Left ventricle myocardium inferior (tissue), 1 donor: ENCODE results near the gene DIAPH3. TPM values are rescaled to one million over a fixed set of nuclear protein-coding genes. Genes with fewer than 3 reads are reported as not detected.

Experiments used
- DNase-seq: peaks from one replicate; pipeline ENCODE4 v3.0.0-alpha.2; 2020
- H3K27ac ChIP-seq: fragments of 200-600 bp; replicated peaks from 2 replicates; pipeline ENCODE4 v1.8.0; 2021
- H3K27me3 ChIP-seq: fragments of 200-600 bp; 2 replicates; pipeline ENCODE4 v1.8.0; 2021; ENCODE audit warnings: low read depth
- H3K36me3 ChIP-seq: fragments of 200-600 bp; 2 replicates; pipeline ENCODE4 v1.8.0; 2021
- H3K4me1 ChIP-seq: fragments of 200-600 bp; 2 replicates; pipeline ENCODE4 v1.8.0; 2021
- H3K4me3 ChIP-seq: fragments of 200-600 bp; 2 replicates; pipeline ENCODE4 v1.8.0; 2021; ENCODE audit warnings: mild to moderate bottlenecking, moderate library complexity
- H3K9me3 ChIP-seq: fragments of 200-600 bp; replicated peaks from 2 replicates; pipeline ENCODE4 v1.8.0; 2021
- intact Hi-C: fragments of 100-400 bp; cut with micrococcal nuclease; formaldehyde crosslinking; loops from one replicate; pipeline ENCODE4 v1.11.0; 2022
- total RNA-seq: library from RNA; stranded (reverse); fragmentation: NEBNext Ultra II Directional; extraction: Animal tissue kit (Norgen Biotek cat#: 25700); gene quantifications from one replicate; pipeline ENCODE4 v1.2.1, GENCODE V29; 2021
- TF ChIP-seq, protein P1 (sequence below): fragments of 200-600 bp; IDR thresholded peaks from 2 replicates; pipeline ENCODE4 v1.8.0; 2021; ENCODE audit warnings: antibody characterized with exemption, mild to moderate bottlenecking, borderline replicate concordance
- donor health status: DM: no; HTN: yes; CAD: no; lungs with severe emphysema.

DIAPH3 gene
- total RNA-seq, 1 donor from 2014 or later: 0.25 TPM

DNA sequence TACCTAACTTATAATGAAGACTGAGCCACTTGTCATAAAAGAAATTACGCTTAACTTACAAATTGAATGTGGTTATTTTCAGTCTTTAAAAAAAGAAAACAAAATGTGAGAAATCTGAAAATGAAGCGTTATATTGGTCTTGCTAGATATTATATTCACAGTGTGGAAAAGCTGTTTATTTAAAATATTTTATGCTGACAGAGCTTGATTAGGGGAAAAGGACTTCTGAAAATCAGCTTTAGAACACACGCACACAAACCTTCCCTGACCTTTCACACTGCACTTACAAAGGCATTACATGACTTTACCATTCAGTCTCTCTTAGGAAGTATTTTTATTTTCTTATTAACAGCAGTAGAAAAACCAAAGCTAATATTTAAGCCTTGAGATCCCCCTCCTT, 461.5 kb downstream of the DIAPH3 start:
- H3K27me3 ChIP-seq: no peaks in the 10 kb centered on the region
- no peak overlapping the region for H3K27ac ChIP-seq
- no peak overlapping the region for H3K4me3 ChIP-seq
- H3K36me3 ChIP-seq: no peaks in the 10 kb centered on the region
- intact Hi-C loops: no loop called here
- TF ChIP-seq, protein P1, sequence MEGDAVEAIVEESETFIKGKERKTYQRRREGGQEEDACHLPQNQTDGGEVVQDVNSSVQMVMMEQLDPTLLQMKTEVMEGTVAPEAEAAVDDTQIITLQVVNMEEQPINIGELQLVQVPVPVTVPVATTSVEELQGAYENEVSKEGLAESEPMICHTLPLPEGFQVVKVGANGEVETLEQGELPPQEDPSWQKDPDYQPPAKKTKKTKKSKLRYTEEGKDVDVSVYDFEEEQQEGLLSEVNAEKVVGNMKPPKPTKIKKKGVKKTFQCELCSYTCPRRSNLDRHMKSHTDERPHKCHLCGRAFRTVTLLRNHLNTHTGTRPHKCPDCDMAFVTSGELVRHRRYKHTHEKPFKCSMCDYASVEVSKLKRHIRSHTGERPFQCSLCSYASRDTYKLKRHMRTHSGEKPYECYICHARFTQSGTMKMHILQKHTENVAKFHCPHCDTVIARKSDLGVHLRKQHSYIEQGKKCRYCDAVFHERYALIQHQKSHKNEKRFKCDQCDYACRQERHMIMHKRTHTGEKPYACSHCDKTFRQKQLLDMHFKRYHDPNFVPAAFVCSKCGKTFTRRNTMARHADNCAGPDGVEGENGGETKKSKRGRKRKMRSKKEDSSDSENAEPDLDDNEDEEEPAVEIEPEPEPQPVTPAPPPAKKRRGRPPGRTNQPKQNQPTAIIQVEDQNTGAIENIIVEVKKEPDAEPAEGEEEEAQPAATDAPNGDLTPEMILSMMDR: no peak
- H3K4me1 ChIP-seq: no peaks in the 10 kb centered on the region
- no peak for DNase-seq
- no peaks in the 10 kb centered on the region for H3K9me3 ChIP-seq

DNA sequence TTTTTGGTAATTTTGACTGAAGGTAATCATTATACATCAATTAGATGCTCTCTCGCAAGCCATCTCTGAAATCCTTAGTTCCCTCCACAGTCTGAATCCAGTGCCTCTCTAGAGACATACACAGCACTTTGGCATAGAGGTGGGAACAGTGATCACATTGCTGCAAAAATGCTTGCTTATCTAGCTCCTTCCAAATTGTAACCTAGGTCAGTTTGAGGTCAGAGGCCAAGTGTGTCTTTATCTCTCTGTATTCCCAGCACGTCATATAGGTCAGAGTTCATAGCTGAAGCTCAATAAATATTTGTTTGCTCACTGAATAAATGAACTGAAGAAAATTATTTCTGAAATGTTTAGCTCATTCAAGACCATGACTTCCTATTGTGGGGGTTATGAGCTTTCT, 462.5 kb downstream of the DIAPH3 start:
- TF ChIP-seq, protein P1: no peak

DNA sequence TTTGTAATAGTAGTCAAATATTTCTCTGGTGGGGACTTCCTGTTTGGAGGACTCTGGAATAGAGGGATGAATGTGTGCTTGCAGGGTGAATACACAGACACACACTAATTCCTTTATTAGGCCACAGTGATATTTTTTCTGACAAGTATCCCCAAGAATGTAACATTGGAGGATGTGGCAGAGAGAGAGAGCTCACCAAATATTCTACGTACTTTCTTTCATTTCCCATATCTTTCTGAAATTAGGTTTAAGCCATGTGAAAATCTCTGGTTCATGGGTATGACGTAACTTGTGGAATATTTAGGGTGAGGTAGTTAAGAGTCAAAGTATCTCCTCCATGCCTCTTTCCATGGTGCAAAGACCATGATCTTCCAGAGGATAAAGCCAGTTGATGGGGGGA, 463.4 kb downstream of the DIAPH3 start:
- intact Hi-C loops: no loop called here
- no peaks in the 10 kb centered on the region for H3K36me3 ChIP-seq
- no peak overlapping the region for H3K4me3 ChIP-seq
- H3K27ac ChIP-seq: no peak overlapping the region
- no peak for DNase-seq
- H3K9me3 ChIP-seq: no peaks in the 10 kb centered on the region
- TF ChIP-seq, protein P1: no peak
- H3K27me3 ChIP-seq: no peaks in the 10 kb centered on the region
- H3K4me1 ChIP-seq: no peaks in the 10 kb centered on the region

More for the DNA sequence above, 462.5 kb downstream of the DIAPH3 start:
- intact Hi-C loops: no loop called here
- Histone ChIP-seq H3K9me3 (no peaks in the 10 kb centered on the region), H3K27me3 (no peaks in the 10 kb centered on the region), H3K36me3 (no peaks in the 10 kb centered on the region), H3K4me3 (no peak overlapping the region), H3K4me1 (no peaks in the 10 kb centered on the region), H3K27ac (no peak overlapping the region)
- DNase-seq: no peak

DNA sequence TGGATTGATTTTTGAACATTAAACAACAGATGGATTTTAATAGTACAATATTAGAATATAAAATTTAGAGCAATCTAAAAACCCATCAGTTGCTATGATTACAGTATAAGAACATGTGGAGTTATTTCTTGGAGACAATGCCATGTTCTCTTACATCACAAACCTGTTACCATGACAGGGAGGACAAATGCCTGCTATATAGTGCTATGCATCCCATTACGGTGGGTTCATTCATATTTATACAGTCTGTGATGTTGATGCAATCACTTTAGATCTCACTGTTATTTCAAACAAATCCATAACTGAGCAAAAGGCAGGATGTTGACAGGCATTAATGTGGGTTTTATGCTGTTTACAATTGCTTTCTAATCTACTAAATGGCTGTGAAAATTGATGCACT, 467.5 kb downstream of the DIAPH3 start:
- Histone ChIP-seq H3K4me3 (no peak overlapping the region), H3K36me3 (no peaks in the 10 kb centered on the region), H3K27me3 (no peaks in the 10 kb centered on the region), H3K4me1 (no peaks in the 10 kb centered on the region), H3K27ac (no peak overlapping the region), H3K9me3 (no peaks in the 10 kb centered on the region)
- DNase-seq: no peak
- intact Hi-C loops: no loop called here
- TF ChIP-seq, protein P1: no peak

DNA sequence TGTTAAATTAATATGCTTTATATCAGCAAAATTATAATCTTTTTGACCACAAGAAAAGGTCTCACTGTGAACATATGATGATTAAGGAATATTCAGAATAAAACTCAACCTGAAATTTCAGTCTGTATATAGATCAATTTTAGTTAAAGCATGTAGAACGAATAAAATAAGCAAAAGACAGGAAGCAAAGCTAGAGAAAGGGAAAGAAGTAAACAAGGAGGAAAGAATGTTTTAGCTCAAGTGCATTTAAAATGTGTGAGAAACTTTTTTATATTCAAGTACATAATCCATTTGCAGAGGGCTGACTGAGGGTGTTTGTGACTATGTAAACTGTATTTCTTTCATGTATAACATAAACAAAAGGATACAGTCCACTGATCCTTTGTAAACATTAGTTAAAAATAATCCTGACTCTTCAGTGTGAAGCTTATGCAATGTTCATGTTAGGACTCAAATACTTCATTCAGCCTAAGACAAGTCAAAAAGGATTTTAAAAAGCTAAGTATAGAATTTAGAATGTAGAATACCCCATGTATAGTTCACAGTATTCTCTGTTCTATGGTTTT, 472.1 kb downstream of the DIAPH3 start:
- intact Hi-C loops: no loop called here
- H3K4me1 ChIP-seq: no peaks in the 10 kb centered on the region
- H3K36me3 ChIP-seq: no peaks in the 10 kb centered on the region
- TF ChIP-seq, protein P1: no peak
- H3K27me3 ChIP-seq: no peaks in the 10 kb centered on the region
- no peak for DNase-seq
- H3K9me3 ChIP-seq: no peaks in the 10 kb centered on the region
- H3K4me3 ChIP-seq: no peak overlapping the region
- no peak overlapping the region for H3K27ac ChIP-seq
